ENCODE results near the gene DDX23.
"Not testable (repeated sequence)": the region's sequence is repeated elsewhere in the genome, so short reads cannot be mapped to it uniquely, and the experiment has no call there.

The DDX23 gene

DNA sequence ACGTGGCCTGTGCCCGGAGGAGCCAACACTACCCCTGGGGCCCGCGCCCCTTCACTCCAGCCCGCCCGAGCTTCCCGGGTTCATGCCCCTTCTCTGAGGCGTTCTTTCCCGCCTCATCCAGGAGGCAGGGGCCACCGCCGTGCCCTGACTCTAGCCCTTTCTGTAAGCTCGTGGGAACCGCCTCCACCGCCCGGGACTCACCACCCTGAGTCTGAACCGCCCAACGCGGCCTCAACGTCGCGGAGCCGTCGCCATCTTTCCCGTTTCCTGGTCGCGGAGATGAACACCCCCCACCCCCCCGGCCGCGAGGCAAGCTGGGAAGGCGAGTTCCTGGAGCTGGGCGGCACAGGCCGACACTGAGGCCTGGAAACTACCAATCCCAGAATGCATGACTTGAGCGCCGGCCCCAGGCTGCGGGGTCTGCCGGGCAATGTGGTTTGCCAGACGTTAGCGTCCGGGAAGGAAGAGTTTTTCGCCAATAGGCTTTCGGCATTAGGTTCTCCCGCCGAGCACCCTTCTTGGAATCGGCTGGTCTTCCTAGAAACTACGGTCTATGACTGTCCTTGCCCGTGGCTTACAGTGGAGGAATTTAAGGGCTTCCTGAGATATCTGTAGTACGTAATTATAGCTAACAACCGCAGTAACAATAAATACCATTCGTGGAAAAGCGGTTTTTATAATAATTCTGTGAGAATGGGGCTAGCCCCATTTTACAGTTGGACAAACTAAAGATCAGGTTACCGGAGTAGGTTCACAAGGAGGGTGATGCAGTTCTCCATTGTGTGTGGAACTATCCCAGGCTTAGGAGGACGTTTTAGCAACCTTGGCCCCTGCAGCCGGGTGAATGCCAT is at the start of gene DDX23:
Gene DDX23 (minus strand): TSS at position 281 of the 851 bp plus-strand sequence. CDS start 6,381 bp downstream, outside the sequence.
- peak; percentile 83 to 94 for DNase-seq

- no peak for DNase-seq
Observed at GRCh38 chr12:48901278-48901677, 49.3 kb upstream of the DDX23 start.

DNA sequence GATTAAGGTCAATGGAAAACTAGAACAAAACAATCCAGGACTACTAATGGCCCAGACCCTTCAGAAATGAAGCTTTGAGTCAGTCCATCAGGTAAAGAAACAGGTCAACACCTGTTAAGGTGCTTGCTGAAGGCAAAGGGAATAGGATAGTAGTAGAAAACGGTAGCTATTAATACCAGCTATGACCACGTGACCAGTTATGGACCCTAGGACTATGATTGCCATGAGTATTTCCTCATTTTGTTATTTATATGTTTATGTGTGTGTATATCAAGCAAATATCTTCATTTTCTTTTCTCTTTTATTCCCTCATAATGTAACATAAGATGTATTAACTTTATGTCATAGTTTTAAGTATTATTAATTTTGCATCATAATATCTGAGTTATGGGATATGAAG is 47.7 kb upstream of the DDX23 start:
- DNase-seq, result no peak

- no peak for DNase-seq
Observed at GRCh38 chr12:48894271-48894670, 42.3 kb upstream of the DDX23 start.

DNA sequence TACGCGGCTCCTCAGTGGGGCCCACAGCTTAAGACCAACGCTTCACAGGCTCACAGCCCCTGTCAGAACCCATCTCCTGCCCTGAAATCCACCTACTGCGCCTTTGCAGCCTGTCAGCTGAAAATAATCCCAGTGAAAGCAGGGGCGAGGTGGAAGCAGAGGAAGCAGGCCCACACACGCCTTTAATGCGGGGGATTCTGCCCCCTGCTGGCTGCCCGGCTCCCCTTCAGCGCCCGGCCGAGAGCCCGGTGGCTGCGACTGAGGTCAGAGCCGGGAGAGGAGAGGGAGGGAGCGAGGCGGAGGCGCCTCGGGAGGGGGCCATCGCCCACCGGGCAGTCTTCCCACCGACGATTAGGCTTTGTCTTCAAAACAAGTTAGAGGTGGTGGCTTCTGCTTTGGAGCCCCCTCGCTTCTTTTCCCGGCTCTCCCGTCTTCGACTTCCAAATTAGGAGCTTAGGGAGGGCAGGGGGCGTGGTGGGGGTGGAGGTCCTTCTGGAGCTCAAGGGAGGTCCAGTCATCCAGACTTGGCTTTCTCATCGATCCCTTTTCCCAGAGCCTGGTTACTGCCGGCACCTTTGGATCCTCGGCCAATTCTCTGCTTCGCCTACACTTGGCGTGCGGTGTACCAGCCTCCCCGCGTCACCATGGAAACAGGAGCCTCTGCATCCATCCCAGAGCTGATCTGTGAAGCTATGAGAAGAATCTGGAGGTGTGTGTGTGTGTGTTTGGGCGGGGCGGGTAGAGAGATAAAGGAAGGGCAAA is 38.9 kb upstream of the DDX23 start:
- peak; percentile 56 to 71 for DNase-seq

GRCh38 chr12:48889679-48890078 is 37.7 kb upstream of the DDX23 start:
- no peak for DNase-seq

GRCh38 chr12:48883305-48884161 is 31.6 kb upstream of the DDX23 start:
- DNase-seq, result no peak

GRCh38 chr12:48882972-48883304 is 31.0 kb upstream of the DDX23 start:
- DNase-seq, result no peak

GRCh38 chr12:48882315-48882687 is 30.3 kb upstream of the DDX23 start:
- no peak for DNase-seq

GRCh38 chr12:48881686-48882314 is 29.8 kb upstream of the DDX23 start:
- no peak for DNase-seq

DNA sequence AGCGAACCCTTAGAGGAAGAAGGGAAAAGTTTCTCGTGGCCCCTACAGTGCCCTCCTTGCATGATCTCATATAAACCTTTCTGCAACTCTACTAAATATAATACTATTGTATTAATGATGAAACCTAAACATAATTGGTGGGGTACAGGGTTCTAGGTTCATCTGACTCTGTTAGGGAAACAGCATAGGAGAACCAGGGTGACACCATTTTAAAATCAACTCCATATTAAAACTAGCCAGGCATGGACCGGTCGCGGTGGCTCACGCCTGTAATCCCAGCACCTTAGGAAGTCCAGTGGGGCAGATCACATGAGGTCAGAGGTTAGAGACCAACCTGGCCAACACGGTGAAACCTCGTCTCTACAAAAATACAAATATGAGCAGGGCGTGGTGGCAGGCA is 28.7 kb upstream of the DDX23 start:
- DNase-seq, result no peak

GRCh38 chr12:48878548-48878947 is 26.6 kb upstream of the DDX23 start:
- no peak for DNase-seq

DNA sequence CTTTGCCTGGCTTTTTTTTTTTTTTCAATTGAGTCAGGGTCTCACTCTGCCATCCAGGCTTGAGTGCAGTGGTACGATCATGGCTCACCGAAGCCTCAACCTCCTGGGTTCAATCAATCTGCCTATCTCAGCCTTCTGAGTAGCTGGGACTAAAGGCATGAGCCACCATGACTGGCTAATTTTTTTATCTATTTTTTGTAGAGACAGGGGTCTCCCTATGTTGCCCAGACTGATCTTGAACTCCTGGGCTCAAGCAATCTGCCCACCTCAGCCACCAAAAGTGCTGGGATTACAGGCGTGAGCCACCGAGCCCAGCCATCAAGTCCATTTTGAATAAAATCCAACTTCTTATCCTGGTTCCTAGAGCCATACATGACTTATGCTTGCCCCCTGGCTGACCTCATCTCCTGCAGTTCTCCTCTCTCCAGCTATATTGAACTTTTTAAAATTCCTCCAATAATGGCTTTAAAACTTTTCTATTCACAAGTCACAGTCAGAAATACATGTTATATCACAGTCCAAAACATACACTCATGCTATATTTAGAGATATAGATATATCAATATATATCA is 24.1 kb upstream of the DDX23 start:
- no peak for DNase-seq

- not testable (repeated sequence) for DNase-seq
Observed at GRCh38 chr12:48873534-48873933, 21.6 kb upstream of the DDX23 start.

DNA sequence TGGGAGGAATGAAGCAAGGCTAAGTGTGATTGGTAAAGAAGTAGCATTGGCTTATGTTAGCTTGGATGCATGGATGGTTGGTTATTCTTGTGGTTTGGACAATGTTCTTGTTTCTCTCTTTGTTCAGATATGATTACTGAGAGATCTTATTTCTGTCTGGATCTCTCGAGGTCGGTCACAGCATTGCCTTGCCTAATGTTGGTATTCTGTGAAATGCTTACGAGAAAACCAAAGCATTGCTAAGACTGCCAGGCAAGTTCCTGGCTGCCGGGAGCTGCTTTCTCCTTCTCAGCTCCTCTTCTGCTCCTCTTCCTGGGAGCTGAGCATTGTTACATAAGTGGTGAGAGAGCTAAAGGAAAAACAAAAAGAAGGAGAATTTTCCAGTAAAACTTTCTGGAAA is 21.1 kb upstream of the DDX23 start:
- no peak for DNase-seq

DNA sequence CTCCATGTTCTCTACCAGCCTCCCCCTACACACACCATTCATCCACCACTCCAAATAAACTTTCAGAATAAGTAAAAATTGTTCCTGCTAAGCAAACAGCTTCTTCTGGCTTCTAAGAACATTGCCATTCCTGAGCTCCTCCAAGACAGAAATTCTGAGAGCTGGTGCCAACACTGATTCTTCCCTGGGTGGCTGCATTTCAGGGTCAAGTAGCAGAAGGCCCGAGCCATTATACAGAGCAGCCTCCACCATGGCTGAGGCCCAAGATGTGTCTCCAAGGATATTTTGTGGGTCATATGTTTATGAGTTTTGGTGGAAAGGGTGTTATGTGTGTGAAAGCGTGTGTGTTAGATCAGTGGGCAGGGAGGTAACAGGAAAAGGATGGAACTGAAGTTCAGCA is 17.2 kb upstream of the DDX23 start:
- no peak for DNase-seq

DNA sequence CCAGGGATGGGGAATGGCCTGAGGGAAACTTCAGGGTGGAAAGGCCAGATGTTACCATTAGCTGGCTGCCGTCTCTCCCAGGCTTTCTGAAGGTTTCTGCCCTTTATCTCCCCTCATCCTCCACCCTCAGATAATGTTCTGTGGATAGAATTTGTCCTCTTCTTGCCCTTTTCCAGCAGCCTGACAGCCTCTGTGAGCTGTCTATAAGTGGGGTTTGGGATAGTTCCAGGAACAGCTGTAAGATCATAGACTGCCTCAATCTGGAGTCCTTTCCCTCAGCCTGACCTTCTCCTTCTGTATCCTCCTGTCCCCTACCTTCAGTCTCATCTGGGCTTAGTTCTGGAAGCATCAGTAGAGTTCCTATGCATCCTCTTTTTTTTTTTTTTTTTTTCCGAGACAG is 16.5 kb upstream of the DDX23 start:
- DNase-seq, result no peak

GRCh38 chr12:48866052-48866711 is 14.2 kb upstream of the DDX23 start:
- DNase-seq, result no peak

GRCh38 chr12:48865281-48866051 is 13.5 kb upstream of the DDX23 start, which contains the start of gene RND1:
Gene RND1 (minus strand): TSS chr12:48865870. CDS start chr12:48865767, 103 bp downstream.
- DNase-seq, result peak; percentile 69 to 80

- DNase-seq, result no peak
Observed at GRCh38 chr12:48863291-48863690, 11.3 kb upstream of the DDX23 start.

GRCh38 chr12:48862760-48863159 is 10.8 kb upstream of the DDX23 start:
- no peak for DNase-seq
